ENCODE measurements around the gene ZNF516.

The ZNF516 gene

GRCh38 chr18:76368976-76369375, 126.1 kb downstream of the ZNF516 start:
- Histone ChIP-seq H3K9me3 (ENCODE audit: control insufficient read depth, low read length) (no peaks in the 10 kb centered on the region), H3K27ac (no peak overlapping the region), H3K79me2 (no peaks in the 10 kb centered on the region), H3K27me3 (ENCODE audit: control insufficient read depth, insufficient read depth, low read length) (no peaks in the 10 kb centered on the region), H2AFZ (no peak overlapping the region), H3K36me3 (ENCODE audit: control insufficient read depth, insufficient read depth, low read length) (no peaks in the 10 kb centered on the region), H3K4me1 (no peaks in the 10 kb centered on the region), H3K4me2 (ENCODE audit: low read length) (no peak overlapping the region), H3K4me3 (ENCODE audit: low read depth, low read length) (no peak overlapping the region), H3K9ac (no peak overlapping the region)
- TF ChIP-seq CTCF (IDR thresholded peaks at IDR 0.05), result no peak

- H3K27ac ChIP-seq, result no peak overlapping the region
- H3K9me3 ChIP-seq (ENCODE audit: control insufficient read depth, low read length), result no peaks in the 10 kb centered on the region
- no peak overlapping the region for H3K4me3 ChIP-seq (ENCODE audit: low read depth, low read length)
- no peak overlapping the region for H3K9ac ChIP-seq
- no peaks in the 10 kb centered on the region for H3K36me3 ChIP-seq (ENCODE audit: control insufficient read depth, insufficient read depth, low read length)
- no peak for TF ChIP-seq CTCF (IDR thresholded peaks at IDR 0.05)
- H2AFZ ChIP-seq, result no peak overlapping the region
- H3K4me2 ChIP-seq (ENCODE audit: low read length), result no peak overlapping the region
- no peaks in the 10 kb centered on the region for H3K27me3 ChIP-seq (ENCODE audit: control insufficient read depth, insufficient read depth, low read length)
- no peaks in the 10 kb centered on the region for H3K4me1 ChIP-seq
- H3K79me2 ChIP-seq, result no peaks in the 10 kb centered on the region
Measured at GRCh38 chr18:76368271-76368670, 126.8 kb downstream of the ZNF516 start.

GRCh38 chr18:76367168-76368125, 127.6 kb downstream of the ZNF516 start:
- Histone ChIP-seq H3K4me3 (ENCODE audit: low read depth, low read length) (no peak overlapping the region), H3K4me2 (ENCODE audit: low read length) (no peak overlapping the region), H3K27me3 (ENCODE audit: control insufficient read depth, insufficient read depth, low read length) (no peaks in the 10 kb centered on the region), H3K27ac (no peak overlapping the region), H3K9ac (no peak overlapping the region), H3K79me2 (no peaks in the 10 kb centered on the region), H3K36me3 (ENCODE audit: control insufficient read depth, insufficient read depth, low read length) (no peaks in the 10 kb centered on the region), H2AFZ (no peak overlapping the region), H3K4me1 (no peaks in the 10 kb centered on the region), H3K9me3 (ENCODE audit: control insufficient read depth, low read length) (no peaks in the 10 kb centered on the region)
- no peak for TF ChIP-seq CTCF (IDR thresholded peaks at IDR 0.05)

GRCh38 chr18:76365561-76365960, 129.5 kb downstream of the ZNF516 start:
- H3K4me2 ChIP-seq (ENCODE audit: low read length), result no peak overlapping the region
- H3K27me3 ChIP-seq (ENCODE audit: control insufficient read depth, insufficient read depth, low read length), result no peaks in the 10 kb centered on the region
- no peaks in the 10 kb centered on the region for H3K36me3 ChIP-seq (ENCODE audit: control insufficient read depth, insufficient read depth, low read length)
- H3K27ac ChIP-seq, result no peak overlapping the region
- no peak overlapping the region for H3K9ac ChIP-seq
- H2AFZ ChIP-seq, result no peak overlapping the region
- H3K4me3 ChIP-seq (ENCODE audit: low read depth, low read length), result no peak overlapping the region
- TF ChIP-seq CTCF (IDR thresholded peaks at IDR 0.05), result no peak
- H3K9me3 ChIP-seq (ENCODE audit: control insufficient read depth, low read length), result no peaks in the 10 kb centered on the region
- no peaks in the 10 kb centered on the region for H3K79me2 ChIP-seq
- H3K4me1 ChIP-seq, result no peaks in the 10 kb centered on the region
